HG03439 (cell line): ENCODE data around the gene SIKE1.
"Not testable (repeated sequence)": the region's sequence is repeated elsewhere in the genome, so short reads cannot be mapped to it uniquely, and the experiment has no call there.

ENCODE experiments used
- ATAC-seq: cut with Tn5 transposase; IDR thresholded peaks from one replicate; pipeline ENCODE4 v1.9.1; 2021; ENCODE audit warnings: mild to moderate bottlenecking, moderate library complexity; ENCODE audit not compliant: unreplicated experiment

SIKE1 gene

DNA sequence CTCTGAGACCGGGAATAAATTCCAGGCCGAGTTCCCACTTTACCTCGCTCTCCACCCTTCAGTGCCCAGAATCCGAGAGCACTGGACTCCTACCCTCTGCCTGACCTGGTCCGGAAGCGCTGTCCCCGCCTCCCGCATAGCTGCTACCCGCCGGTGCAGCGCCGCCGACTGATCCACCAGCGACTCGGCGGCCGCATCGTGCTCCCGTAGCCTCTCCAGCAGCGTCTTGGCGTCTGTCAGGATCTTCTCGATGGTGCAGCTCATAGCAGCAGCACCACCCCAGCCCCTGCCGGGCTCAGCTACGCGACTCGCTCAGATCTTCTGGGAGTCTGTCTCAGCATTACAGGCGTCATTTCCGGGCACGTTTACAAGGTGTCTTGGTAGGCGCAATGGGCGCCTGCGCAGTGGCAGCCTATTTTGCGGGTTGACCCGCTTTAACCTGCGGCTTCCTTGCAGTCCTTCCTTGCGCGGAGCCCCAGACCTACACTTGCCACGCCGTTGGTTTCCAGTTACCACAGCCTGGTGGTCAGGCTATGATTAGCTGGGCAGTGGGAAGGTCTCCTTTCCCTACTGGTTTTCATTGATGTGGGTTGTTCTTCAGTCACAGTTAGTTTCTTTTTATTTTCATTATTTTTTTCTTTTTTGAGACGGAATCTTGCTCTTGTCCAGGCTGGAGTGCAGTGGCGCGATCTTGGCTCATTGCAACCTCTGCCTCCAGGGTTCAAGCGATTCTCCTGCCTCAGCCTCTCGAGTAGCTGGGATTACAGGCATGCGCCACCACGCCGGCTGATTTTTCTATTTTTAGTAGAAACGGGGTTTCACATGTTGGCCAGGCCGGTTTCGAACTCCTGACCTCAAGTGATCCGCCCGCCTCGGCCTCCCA lies at the start of gene SIKE1:
Gene SIKE1, minus strand, starts transcription at position 342 of the 883 bp plus-strand sequence. Its CDS starts 78 bp downstream, at position 264.
- peak; percentile 98 for ATAC-seq

DNA sequence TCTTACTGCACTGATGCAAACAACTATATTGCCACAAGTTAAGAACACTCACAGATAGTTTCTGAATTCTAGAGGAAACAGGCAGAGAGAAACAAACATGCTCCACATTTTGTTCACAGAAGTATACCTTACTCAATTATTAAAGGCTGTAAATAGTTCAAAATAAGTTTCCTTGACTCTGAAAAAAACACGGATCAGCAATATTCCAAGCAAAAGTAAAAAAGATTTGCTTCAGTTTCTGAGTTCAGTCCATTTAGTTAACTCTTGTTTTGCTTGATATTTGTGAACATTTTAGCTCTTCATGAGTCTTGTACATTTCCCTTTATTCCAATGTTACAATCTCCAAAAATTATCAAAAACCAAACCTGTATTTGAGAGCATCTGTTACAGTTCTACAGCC lies 49.6 kb upstream of the SIKE1 start:
- ATAC-seq, result not testable (repeated sequence)

DNA sequence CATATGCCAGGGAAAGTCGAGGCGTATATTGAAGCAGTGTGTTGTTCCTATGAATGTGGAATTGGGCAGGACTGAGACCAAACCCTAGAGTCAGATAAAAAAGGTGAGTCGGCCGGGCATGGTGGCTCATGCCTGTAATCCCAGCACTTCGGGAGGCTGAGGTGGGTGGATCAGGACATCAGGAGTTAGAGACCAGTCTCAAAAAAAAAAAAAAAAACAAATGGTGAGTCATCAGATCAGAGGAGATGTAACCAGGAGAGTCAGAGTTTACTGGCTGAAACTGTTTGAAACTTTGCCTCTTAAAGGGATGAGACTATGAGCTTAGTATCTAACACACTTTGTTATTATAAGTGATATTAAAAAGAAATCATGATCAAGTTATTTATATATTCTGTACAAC lies 47.8 kb upstream of the SIKE1 start:
- ATAC-seq, result no peak

DNA sequence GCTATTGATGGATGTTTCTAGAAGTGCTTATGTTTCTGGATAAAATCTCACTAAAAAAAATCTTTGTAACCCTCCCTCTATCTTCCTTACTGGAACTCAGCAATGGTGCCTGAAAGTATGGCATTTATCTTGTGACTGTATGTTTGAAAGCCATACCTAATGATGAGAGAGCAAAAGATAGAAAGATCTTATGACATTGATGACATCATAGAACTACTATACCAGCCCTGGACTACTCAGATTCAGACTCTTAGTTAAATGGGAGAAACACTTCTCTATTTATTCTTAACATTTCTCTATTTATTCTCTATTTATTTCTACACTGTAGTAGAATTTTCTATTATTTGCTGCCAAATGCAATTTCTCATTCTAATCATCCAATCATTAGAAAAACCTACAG lies 41.5 kb upstream of the SIKE1 start:
- no peak for ATAC-seq

DNA sequence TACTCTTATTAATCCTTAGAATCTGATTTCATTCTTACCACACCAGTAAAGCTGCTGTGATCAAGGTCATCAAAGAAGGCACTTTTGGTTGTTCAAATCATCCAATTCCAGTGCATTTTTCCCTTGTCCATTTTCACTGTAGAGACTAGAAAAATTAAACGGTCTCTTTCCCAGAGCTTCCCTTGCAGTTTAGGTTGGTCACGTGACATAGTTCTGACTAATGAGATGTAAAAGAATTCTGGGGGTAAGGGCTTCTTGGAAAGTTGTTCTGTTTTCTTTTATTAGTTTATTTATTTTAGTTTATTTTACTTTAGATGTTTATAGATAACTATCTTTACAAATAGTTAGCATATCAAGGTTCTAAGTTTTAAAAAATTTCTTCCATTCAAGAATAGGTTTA lies 39.9 kb upstream of the SIKE1 start:
- ATAC-seq, result no peak

DNA sequence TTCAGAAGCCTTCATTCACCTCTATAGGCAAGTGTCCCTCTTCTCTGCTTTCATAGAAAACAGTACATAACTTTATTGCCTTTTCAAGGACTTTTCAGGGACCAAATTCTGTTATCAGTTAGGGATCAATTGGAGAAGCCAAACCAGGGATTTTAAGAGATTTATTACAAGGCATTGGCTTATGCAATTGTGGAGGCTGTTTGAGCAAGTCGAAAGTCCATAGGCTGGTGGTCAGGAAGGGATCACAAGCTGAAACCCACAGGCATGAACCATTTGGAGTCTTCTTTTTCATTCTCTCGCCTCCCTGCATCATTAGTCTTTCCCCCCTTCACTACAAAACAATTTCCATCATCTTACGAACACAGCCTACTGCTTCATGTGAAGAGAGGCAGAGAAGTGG lies 39.4 kb upstream of the SIKE1 start:
- no peak for ATAC-seq

DNA sequence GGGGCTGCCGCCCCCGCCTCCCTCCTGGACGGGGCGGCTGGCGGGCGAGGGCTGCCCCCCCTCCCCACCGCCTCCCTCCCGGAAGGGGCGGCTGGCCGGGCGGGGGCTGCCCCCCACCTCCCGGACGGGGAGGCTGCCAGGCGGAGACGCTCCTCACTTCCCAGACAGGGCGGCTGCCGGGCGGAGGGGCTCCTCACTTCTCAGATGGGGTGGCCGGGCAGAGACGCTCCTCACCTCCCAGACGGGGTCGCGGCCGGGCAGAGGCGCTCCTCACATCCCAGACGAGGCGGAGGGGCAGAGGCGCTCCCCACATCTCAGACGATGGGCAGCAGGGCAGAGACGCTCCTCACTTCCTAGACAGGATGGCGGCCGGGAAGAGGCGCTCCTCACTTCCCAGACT lies 24.0 kb upstream of the SIKE1 start:
- ATAC-seq, result not testable (repeated sequence)

DNA sequence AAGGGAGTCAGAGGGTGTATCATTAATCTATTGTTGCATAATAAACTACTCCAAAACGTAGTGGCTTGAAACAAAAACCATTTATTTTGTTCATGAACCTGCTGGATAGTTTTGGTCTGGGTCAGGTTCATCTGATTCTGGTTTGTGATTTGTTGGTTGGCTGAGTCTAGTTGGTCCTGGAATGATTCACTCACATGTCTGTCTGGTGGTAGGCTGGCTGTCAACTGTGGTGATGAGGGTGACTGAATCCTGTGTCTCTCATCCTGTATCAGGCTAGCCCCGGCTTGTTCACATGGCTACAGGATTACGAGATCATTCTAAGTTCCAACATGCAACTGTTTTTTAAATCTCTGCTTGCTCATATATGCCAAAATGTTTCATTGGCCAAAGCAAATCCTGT lies 22.5 kb upstream of the SIKE1 start:
- no peak for ATAC-seq

DNA sequence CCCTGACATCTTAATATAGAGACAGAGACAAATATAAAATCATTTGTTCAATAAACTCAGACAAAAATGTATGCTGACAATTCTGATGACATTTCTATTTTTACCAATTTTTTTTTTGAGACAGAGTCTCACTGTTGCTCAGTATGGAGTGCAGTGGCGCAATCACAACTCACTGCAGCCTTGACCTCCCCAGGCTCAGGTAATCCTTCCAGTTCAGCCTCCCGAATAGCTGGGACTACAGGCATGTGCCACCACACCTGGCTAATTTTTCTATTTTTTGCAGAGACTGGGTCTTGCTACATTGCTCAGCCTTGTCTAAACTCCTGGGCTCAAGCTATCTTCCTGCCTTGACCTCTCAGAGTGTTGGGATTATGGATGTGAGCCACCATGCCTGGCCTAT lies 13.6 kb upstream of the SIKE1 start:
- no peak for ATAC-seq

DNA sequence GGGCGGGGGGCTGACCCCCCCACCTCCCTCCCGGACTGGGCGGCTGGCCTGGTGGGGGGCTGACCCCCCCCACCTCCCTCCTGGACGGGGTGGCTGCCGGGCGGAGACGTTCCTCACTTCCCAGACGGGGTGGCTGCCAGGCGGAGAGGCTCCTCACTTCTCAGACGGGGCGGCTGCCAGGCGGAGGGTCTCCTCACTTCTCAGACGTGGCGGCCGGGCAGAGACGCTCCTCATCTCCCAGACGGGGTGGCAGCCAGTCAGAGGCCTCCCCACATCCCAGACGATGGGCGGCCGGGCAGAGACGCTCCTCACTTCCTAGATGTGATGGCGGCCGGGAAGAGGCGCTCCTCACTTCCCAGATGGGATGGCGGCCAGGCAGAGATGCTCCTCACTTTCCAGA lies 10.1 kb upstream of the SIKE1 start:
- ATAC-seq, result not testable (repeated sequence)

DNA sequence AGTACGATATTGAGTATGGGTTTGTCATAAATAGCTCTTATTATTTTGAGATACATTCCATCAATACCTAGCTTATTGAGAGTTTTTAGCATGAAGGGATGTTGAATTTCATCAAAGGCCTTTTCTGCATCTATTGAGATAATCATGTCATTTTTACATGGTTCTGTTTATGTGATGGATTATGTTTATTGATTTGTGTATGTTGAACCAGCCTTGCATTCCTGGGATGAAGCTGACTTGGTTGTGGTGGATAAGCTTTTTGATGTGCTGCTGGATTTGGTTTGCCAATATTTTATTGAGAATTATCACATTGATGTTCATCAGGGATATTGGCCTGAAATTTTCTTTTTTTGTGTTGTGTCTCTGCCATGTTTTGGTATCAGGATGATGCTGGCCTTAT lies 6.0 kb upstream of the SIKE1 start:
- not testable (repeated sequence) for ATAC-seq

DNA sequence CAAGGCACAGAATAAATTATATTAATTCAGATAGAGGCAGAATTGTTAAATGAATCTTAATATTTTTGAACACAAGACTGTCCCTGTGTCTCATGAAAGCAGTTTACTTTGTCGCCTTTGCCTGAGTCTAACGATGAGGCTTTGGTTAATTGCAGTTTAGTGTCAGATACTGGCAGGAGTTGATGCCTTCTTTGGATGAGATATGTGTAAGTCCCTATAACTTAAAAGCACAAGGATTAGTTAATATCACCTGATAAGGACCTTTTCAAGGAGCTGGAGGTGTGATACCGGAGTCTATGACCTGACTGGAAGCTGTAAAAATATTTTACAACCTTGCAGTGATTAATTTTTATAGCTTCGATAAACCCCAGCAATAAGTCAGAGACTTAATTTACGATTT lies 2.0 kb upstream of the SIKE1 start:
- no peak for ATAC-seq

DNA sequence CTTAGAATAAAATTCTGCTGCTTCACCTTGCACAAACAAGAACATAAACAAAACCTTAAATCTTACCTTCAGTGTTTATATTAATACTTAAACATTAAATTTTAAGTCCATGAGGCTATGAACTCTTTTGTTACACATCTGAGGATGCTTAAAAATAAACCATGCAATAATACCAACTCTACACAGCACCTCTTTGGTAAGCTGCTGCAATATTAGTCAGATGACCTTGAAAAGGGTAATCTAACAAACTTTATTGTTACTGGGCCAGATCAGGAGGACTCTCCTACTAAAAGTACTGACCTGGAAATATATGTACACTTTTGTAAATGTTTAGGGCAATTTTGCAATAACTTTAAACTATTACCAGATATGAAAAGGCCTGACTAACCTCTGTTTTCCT lies 763 bp downstream of the SIKE1 start:
- ATAC-seq, result no peak

DNA sequence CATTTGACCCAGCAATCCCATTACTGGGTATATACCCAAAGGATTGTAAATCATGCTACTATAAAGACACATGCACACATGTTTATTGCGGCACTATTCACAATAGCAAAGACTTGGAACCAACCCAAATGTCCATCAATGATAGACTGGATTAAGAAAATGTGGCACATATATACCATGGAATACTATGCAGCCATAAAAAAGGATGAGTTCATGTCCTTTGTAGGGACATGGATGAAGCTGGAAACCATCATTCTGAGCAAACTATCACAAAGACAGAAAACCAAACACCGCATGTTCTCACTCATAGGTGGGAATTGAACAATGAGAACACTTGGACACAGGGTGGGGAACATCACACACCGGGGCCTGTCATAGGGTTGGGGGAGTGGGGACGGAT lies 3.8 kb downstream of the SIKE1 start:
- not testable (repeated sequence) for ATAC-seq

DNA sequence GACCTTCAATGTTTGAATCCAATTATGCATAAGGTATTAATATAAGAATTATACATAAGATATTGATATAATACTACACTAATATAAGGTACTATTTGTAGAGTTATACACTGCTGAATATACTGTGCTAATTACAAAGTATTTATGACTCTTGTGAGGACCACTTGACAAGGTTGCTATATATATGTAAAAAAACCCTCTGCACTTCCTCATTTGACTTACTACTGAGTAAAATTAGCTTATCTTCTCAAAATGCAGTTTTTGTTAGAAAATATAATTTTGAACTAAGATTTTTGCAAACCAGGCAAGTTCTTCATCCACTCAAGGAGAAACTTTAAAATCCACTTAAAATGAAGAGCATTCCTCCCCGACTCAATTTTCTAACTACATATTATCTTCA lies 8.5 kb downstream of the SIKE1 start:
- no peak for ATAC-seq

DNA sequence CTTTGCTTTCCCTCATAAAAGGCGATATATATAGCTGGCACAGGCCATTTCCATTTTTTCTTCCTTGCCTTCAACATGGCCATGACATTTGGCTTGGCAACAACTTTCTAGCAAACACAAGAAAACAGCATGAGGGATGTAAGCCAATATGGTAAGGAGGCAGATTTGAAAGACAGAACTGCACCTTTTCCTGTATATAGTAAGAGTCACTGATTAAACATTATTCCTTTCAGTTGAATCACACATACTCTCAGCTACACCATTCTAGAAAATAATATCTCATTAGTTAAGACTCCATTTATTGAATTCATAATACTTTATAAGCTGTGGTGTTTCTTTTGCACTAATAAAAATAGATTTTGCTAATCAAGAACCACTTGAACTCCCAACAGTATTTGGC lies 9.5 kb downstream of the SIKE1 start:
- no peak for ATAC-seq

DNA sequence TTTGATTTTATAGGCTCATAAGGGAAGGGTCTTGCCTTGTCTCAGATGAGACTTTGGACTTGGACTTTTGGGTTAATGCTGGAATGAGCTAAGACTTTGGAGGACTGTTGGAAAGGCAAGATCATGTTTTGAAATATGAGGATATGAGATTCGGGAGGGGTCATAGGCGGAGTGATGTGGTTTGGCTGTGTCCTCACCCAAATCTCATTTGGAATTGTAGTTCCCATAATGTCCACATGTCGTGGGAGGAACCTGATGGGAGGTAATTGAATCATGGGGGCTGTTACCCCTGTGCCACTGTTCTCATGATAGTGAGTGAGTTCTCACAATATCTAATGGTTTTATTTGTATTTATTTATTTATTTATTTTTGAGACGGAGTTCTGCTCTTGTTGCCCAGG lies 15.8 kb downstream of the SIKE1 start:
- no peak for ATAC-seq

DNA sequence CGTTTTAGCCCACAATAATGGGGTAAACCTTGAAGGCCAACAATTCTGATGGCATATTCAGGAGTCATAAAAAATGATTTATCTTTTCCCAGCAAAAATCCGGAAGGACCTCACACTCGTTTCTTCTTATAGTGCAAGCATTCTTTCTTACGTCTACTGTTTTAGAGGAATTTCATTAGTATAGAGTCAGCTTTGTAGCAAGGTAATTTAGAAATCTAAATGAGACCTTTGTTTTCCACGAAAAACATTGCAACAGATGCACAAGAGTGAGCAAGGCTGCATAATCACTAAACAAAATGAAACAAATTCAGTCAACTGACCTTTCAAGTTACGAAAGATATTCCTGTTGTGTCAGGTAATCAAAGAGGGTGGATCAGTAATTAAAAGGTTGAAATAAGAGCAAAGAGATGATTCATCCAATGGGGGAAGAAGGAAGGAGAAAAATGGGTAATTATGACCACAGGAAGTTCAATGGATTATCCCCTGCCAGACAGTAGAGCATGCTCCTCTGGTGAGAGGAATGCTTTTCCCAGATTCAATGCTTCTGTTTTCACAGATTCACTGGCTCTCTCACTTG lies 22.1 kb downstream of the SIKE1 start:
- no peak for ATAC-seq

DNA sequence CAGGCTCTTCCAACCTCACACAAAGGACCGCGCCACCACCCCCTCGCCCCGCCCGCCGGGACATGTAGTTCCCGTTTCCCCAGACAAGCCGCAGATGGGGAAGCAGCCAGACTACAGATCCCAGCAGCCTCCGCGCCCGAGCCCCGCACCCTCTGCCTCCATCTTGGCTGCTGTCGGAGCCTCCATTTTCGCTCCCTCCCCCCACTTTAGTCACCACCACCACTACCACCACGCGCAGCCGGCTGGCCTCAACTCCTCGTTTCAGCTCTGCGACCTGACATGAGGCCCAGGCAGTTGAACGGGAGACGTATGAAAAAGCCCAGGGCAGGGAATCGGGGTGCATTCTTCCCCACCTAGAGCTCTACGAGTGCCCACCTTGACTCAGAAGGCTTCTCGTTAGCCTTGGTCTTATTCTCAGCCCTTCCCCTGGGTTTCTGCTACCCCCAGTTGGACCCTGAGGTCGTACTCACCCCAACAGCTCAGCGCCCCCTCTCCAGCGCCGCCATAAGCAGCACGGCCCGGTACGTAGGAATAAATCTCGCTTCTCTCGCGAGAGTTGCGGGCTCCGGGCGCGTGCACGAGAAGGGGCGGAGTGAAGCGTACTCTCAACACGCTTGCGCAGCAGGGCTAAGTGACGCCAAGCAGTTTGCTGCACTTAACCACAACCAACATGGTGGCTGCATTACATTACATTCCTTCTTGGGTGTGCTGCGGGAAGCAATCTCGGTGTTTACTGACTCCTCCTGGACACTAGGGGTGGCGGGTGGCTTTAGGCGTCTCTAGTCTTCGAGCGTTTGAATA lies 22.8 kb downstream of the SIKE1 start, which contains the start of gene CSDE1:
Gene CSDE1, minus strand, starts transcription at position 530 of the 801 bp plus-strand sequence. CDS start 18,094 bp downstream, outside the sequence.
- ATAC-seq, result peak; percentile 80

DNA sequence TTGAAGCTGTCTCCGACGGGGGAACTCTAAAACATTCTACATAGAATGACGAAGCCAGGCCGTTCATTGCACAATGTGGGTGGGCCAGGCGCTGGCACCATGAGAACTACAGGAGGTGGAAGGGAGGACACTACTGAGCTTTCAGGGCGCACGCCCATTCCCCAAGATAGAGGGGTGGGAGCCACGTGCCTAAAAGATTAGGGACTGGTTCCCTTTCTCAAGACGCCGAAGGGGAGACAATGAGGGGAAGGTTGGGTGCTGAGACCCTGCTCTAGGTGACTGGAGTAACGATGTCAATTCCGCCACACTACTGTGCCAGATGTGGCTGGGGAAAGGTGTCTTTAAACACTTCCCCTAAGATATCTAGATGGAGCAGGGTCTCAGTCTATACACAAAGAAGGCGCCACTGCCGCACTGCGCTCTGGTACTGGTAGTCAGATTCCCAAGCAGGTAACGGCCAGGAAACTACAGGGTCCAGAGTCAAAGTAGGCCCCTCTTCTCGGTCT lies 23.5 kb downstream of the SIKE1 start:
- ATAC-seq, result no peak
